CD4-positive, alpha-beta T cell treated with Interleukin-17A for 1 hour (primary cell): ENCODE data around the gene ITPKB.
"Not testable (repeated sequence)": the region's sequence is repeated elsewhere in the genome, so short reads cannot be mapped to it uniquely, and the experiment has no call there.

ENCODE experiments used
- DNase-seq: peaks from one replicate; pipeline ENCODE4 v3.0.0-alpha.2; 2020

ITPKB gene

GRCh38 chr1:226649244-226649643 lies 89.8 kb downstream of the ITPKB start:
- DNase-seq, result no peak

GRCh38 chr1:226648421-226648820 lies 90.7 kb downstream of the ITPKB start:
- no peak for DNase-seq

- DNase-seq, result no peak
Measured at GRCh38 chr1:226647719-226648118, 91.4 kb downstream of the ITPKB start.

DNA sequence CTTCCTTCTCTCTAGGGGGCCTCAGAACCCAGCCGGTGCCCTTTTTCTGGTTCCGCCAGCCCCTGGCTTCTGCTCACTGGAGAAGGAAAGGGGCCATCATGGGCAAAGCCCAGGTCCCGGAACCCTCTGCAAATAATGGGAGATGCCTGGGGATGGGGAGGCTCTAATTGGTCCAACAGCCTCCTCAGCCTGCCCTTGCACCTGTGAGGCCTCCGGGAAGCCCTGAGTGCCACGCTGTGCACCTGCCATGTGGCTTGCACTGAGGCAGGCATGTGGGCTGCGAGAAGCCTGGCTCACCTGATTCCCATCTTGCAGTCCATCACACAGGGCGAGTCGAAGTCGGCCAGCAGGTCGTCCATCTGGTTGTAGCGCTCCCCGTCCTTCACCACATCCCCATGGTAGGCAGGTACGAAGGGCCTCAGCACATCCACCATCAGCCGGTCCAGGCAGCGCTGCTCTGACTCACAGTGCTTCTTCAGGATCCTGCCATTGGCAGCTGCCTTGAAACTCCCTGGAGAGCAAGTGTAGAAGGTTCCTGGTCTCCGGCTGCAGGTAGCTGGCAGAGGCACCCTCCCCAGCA lies 92.1 kb downstream of the ITPKB start:
- DNase-seq, result no peak

GRCh38 chr1:226646026-226646869 lies 92.8 kb downstream of the ITPKB start:
- DNase-seq, result no peak

DNA sequence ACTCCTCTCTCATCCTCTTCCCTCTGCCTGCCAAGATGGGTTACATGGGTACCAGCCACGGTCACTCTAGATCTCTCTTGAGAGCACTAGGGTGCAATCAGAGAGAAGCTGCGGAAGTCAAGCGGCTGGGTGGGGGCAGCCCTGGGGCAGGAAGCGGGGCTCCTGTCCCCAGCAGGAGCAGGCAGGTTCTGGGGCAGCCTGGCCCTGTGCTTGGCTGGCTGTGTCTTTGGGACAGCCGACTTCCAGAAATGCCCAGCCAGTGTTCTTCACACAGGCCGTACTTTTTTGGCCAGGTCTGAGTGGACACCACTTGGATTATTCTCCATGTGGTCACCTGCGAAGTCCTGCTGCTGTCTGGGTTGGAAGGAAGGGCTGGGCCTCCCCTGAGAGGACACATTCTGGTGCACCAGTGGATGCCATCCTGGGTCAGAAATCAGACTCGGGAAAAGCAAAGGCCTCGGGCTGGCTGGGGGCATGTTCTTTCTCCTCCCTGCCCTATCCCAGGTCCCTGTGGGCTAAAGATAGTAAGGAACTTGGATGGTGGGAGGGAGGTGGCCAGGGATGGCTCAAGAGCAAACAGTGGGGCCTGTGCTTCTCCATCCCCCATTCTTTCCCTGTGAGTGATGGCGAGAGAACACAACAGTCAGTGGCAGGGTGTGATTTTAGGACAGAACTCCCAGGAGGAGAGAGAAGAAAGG lies 93.7 kb downstream of the ITPKB start:
- DNase-seq, result no peak

DNA sequence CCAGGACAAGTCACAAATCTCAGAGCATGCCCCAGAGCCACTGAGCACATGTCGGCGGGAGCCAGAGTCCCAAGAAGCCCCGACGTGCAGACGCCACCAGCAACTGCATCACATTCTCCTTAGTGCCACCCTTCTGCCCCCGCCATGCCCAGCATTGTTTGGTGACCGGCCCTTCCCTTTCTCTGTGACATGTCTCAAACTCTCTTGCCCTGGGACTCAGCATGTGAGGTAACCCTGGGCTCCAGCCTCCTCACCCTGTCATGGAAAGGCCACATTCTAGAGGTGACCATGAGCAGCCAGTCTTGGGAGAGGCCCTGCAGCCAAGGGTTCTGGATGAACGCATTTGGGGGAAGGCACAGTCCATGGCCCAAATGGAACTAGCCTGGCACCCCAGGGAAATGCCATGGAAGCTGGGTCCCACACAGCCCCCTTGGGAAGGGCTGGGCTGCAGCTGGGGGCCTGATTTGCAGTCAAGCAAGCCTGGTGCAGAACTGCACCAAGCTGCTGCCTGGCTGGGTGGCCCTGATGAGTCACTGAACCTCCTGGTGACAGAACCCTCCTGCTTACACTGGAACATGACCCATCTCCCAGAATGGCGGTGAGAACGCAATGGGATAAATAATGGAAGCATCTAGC lies 94.4 kb downstream of the ITPKB start:
- no peak for DNase-seq

- DNase-seq, result peak; percentile 54
Measured at GRCh38 chr1:226643611-226644540, 95.2 kb downstream of the ITPKB start.

DNA sequence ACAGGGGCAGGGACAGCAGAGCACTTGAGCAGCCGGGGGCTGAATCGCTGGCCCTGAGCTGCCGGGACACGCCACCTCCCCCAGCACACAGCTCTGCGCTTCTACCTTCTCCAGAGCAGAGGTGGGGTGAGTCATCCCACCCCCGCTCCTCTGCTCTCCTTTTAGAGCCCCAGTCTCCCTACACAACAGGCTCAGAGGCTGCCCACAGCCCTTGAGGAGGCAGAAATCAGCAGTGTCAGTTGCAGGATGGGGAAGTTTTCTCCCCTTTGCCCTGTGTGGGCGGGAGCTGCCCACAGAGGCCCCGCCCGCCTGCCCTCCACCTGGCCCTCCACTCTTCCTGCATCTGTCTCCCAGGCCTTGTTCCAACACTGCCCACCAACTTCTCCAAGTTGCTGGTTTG lies 95.9 kb downstream of the ITPKB start:
- peak; percentile 31 for DNase-seq

DNA sequence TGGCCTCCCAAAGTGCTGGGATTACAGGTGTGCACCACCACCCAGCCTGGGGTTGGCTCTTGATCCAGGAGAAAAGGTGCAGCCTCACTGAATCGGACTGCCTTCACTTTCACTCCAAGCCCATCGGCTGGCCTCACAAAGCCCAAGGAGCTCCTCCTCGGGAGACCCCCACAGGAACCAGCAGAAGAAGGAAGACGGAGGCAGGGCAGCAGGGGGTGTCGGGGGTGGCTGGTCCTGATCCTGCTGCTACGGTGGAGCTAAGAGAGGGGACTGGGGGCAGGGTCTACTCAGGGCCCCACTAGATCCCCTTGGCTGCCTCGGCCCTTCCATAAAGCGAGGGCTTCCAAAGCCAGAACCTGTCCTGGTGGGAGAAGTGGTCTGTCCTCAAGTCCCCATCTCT lies 96.7 kb downstream of the ITPKB start:
- DNase-seq, result no peak

GRCh38 chr1:226641671-226642231 lies 97.3 kb downstream of the ITPKB start:
- no peak for DNase-seq

DNA sequence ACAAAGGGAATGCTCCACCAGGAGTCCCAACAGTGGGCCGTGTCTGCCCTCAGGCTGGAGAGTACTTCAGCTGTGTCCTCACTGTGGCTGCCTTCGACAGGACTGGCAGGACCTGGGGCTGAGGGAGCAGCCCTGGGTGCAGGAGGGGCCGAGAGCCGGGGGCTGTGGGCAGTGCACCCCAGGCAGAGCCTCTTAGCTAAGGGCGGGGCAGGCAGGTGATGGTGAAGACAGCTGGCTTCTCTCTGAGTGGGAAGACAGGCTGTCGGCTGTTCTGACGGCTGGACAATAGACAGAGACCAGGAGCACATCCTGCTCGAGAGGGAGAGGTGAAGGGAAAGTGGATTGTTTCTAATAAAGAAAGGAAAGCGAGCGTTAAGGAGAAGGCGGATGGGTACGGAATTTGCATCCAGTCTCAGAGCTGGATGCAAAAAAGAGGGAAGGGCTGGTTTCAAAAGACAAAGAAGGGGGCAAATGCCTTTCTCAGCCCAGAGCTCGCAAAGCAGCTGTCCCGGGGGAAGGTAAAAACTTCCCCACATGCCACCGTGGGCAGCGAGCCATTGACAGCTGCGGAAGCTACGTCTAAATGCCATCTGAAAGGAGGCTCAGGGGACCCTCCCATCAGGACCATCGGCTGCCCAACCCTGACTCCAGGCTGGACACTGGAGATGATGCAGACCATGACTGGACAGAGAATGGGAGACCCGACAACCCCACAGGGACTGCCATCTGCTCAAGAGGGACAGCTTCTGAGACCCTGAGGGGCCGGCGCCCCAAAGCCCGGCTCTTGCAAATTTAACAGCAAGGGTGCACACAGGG lies 98.6 kb downstream of the ITPKB start:
- DNase-seq, result no peak

DNA sequence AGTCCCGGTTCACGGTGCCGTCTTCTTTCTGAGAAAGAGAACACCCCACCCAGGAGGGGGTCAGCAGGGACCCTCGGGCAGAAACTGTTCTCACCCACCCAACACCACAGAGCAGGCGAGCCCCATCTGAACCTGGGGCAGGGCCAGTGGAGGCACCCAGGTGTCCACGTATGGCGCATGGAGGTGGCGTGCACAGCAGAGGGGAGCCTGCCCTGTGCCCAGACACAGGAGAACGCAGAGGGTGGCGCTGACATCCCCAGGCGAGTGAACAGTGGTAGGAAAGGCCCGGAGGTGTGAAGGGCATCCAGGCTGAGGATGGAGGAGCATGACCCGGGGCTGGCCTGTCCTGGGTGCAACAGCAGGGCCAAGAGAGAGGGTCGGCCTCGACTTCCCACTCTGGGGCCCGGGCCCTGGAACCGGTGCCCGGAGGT lies 99.4 kb downstream of the ITPKB start:
- DNase-seq, result no peak

DNA sequence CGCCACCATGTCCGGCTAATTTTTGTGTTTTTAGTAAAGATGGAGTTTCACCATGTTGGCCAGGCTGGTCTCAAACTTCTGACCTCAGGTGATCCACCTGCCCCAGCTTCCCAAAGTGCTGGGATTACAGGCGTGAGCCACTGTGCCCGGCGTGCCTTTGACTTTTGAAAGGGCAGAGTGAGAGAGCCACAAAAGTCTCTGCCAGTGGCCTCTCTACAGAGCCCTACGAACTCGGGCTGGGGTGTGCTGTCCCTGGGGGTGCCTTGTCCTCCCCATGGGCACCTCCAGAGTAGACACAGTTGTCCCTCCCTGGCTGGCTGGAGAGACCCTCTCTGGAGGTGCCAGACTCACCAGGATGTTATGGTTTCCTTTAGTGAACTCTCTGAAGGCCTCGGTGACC lies 99.9 kb downstream of the ITPKB start:
- DNase-seq, result not testable (repeated sequence)

- no peak for DNase-seq
Measured at GRCh38 chr1:226638608-226639007, 100.5 kb downstream of the ITPKB start.

GRCh38 chr1:226638001-226638601 lies 101.0 kb downstream of the ITPKB start:
- DNase-seq, result no peak

GRCh38 chr1:226637147-226637935 lies 101.7 kb downstream of the ITPKB start:
- no peak for DNase-seq

DNA sequence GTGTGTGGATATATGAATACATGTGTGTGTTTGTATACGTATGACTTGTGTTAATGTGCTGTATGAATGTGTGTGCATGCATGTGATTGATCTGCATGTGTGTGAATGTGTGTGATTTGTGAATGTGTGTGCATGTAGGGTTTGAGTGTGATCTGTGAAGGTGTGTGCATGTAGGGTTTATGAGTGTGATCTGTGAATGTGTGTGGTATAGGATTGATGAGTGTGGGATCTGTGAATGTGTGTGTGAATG lies 102.3 kb downstream of the ITPKB start:
- no peak for DNase-seq

DNA sequence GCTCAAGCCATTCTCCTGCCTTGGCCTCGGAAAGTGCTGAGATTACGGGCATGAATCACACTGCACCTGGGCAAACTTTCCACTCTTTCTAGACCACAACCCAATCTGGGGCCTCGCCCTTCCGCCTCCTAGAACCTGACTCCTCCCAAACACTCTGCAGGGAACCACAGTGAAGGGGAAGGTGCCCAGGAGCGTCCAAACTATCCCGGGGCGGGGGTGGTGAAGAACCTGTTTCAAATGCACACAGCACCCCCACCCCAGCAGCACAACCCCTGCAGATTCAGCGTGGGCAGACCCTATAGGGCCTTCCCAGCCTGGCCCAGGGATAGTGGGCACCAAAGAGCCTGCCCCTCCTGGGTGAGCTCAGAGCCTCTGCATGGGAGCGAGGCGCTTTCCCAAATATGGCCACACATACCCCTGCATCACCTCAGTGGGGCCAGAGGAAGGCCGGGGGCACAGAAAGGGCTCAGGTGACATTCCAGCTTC lies 103.6 kb downstream of the ITPKB start:
- peak; percentile 55 for DNase-seq
